K562 (cell line): ENCODE results near the gene ZNF385D. TPM values are rescaled to one million over a fixed set of nuclear protein-coding genes. Genes with fewer than 3 reads are reported as not detected.

Experiments
- ATAC-seq: fragments of 200-7000 bp; cut with Tn5 transposase; 3 replicates; pipeline ENCODE4 v1.9.1; 2020; ENCODE audit warnings: moderate library complexity
- BruUV-seq: library from RNA; stranded (reverse); fragments of 400-500 nt; replicated peaks from 2 replicates; lab custom pipeline; 2021; lab: Mats Ljungman, UMichigan
- CTCF ChIA-PET: fragments of 300-600 bp; formaldehyde crosslinking; extraction: SDS; loops from one replicate; lab custom pipeline; 2021; ENCODE audit warnings: low intra/inter-chr PET ratio; lab: Yijun Ruan, JAX
- POLR2A ChIA-PET: fragments of 300-600, 350-650 bp; sonication (Branson Sonifier 250); formaldehyde crosslinking; extraction: SDS; loops from one replicate; lab custom pipeline; 2021; ENCODE audit warnings: antibody characterized with exemption, inconsistent platforms; lab: Yijun Ruan, JAX
- DNase-seq, 4 experiments: peaks; one replicate each; pipeline versions ENCODE4 v3.0.0 to v3.0.0-alpha.2; 2011 to 2018; ENCODE audit warnings: low spot score in 3 of 4, mixed read lengths in 3 of 4; ENCODE audit errors: extremely low read depth in 1 of 4
- FAIRE-seq: peaks from 2 replicates; lab custom pipeline; 2011; peaks lifted over from hg19 to GRCh38; lab: Jason Lieb, UNC
- H2AFZ ChIP-seq: 2 replicates; pipeline ENCODE4 v1.6.0; 2011; ENCODE audit warnings: low read depth, low read length, control low read depth, inconsistent platforms
- H3K27ac ChIP-seq: fragments of 200-600 bp; 3 replicates; pipeline ENCODE4 v1.8.0; 2011; ENCODE audit warnings: low read depth, mild to moderate bottlenecking, control low read depth, inconsistent platforms, low read length, moderate library complexity, mixed read lengths; ENCODE audit errors: extremely low read depth
- H3K27me3 ChIP-seq, 2 experiments: fragments of 300-600 bp in 1 of 2; 2 replicates in 1 of 2; 3 replicates in 1 of 2; pipeline versions ENCODE4 v1.6.0 to v1.8.0; 2011; ENCODE audit warnings: inconsistent platforms in 2 of 2, low read length in 2 of 2, mild to moderate bottlenecking in 1 of 2, mixed read lengths in 1 of 2, moderate library complexity in 1 of 2; ENCODE audit not compliant: control insufficient read depth in 2 of 2, insufficient read depth in 2 of 2
- H3K36me3 ChIP-seq: fragments of 300-600 bp; 3 replicates; pipeline ENCODE4 v1.8.0; 2011; ENCODE audit warnings: mild to moderate bottlenecking, low read length, inconsistent platforms; ENCODE audit not compliant: control insufficient read depth, insufficient read depth
- H3K4me1 ChIP-seq, 2 experiments: fragments of 200-600 bp in 1 of 2; replicated peaks in 1 of 2; 2 replicates in 1 of 2; 3 replicates in 1 of 2; pipeline versions ENCODE4 v1.5.1 to v1.8.0; 2011; ENCODE audit warnings: inconsistent platforms in 2 of 2, low read length in 2 of 2, mild to moderate bottlenecking in 1 of 2, mixed read lengths in 1 of 2, moderate library complexity in 1 of 2; ENCODE audit not compliant: control insufficient read depth in 2 of 2, insufficient read depth in 2 of 2
- H3K4me2 ChIP-seq: 2 replicates; pipeline ENCODE4 v1.6.1; 2011; ENCODE audit warnings: low read length, control low read depth, inconsistent platforms, mixed read lengths; ENCODE audit not compliant: insufficient read depth
- H3K4me3 ChIP-seq: fragments of 200-600 bp; sonication (generic), shearing (Covaris generic); 2 replicates; pipeline ENCODE4 v1.5.1; 2016; ENCODE audit warnings: control low read depth, inconsistent platforms
- H3K79me2 ChIP-seq: fragments of 200-600 bp; 3 replicates; pipeline ENCODE4 v1.8.0; 2011; ENCODE audit warnings: low read length, inconsistent platforms; ENCODE audit not compliant: control insufficient read depth, insufficient read depth
- H3K9ac ChIP-seq, 2 experiments: 2 replicates each; pipeline versions ENCODE4 v1.6.0 to v1.6.1; 2011; ENCODE audit warnings: low read depth in 2 of 2, low read length in 2 of 2, control low read depth in 1 of 2, inconsistent platforms in 1 of 2, mild to moderate bottlenecking in 1 of 2, mixed read lengths in 1 of 2; ENCODE audit not compliant: insufficient read depth in 1 of 2
- H3K9me1 ChIP-seq: one replicate; pipeline ENCODE4 v1.6.0; 2011; ENCODE audit warnings: inconsistent platforms, mild to moderate bottlenecking, low read length, moderate library complexity; ENCODE audit not compliant: control insufficient read depth, insufficient read depth
- H3K9me3 ChIP-seq: replicated peaks from 2 replicates; pipeline ENCODE4 v1.5.1; 2011; ENCODE audit warnings: low read depth, low read length, inconsistent platforms; ENCODE audit not compliant: control insufficient read depth, insufficient read depth
- H4K20me1 ChIP-seq: replicated peaks from 2 replicates; pipeline ENCODE4 v1.6.1; 2011; ENCODE audit warnings: low read length, inconsistent platforms, mixed read lengths; ENCODE audit not compliant: control insufficient read depth, insufficient read depth
- CEBPG ChIP-seq, 3 experiments: fragments of 200-800 bp in 1 of 3; sonication (Bioruptor generic) in 1 of 3; sonication (generic) in 1 of 3; formaldehyde crosslinking in 1 of 3; IDR thresholded peaks in 2 of 3; conservative IDR thresholded peaks in 1 of 3; 2 replicates each; pipeline versions ENCODE4 v1.6.1 to v1.8.0; 2016 to 2022; ENCODE audit warnings: missing compliant biosample characterization in 2 of 3, missing genetic modification characterization in 2 of 3, mild to moderate bottlenecking in 1 of 3, missing genetic modification reagents in 1 of 3
- GATA2 ChIP-seq: sonication (generic); formaldehyde crosslinking; IDR thresholded peaks from 2 replicates; pipeline ENCODE4 v1.4.0; 2020; ENCODE audit warnings: mild to moderate bottlenecking, missing genetic modification reagents
- HMGXB4 ChIP-seq: sonication (generic); formaldehyde crosslinking; IDR thresholded peaks from 2 replicates; pipeline ENCODE4 v1.8.1; 2023; ENCODE audit warnings: mild to moderate bottlenecking, missing genetic modification reagents
- MAFG ChIP-seq: fragments of 450-650 bp; conservative IDR thresholded peaks from 2 replicates; pipeline ENCODE4 v1.6.1; 2016; ENCODE audit warnings: missing genetic modification characterization, missing compliant biosample characterization
- MECOM ChIP-seq: fragments of 250-450 bp; sonication (Bioruptor Pico); IDR thresholded peaks from 2 replicates; pipeline ENCODE4 v1.8.0; 2022; ENCODE audit warnings: inconsistent platforms
- MNT ChIP-seq, 2 experiments: fragments of 450-650 bp; conservative IDR thresholded peaks; 2 replicates each; pipeline ENCODE4 v1.6.1; 2017; ENCODE audit warnings: mild to moderate bottlenecking in 2 of 2, moderate library complexity in 2 of 2
- MYNN ChIP-seq, 2 experiments: sonication (generic); formaldehyde crosslinking in 1 of 2; IDR thresholded peaks; 2 replicates each; pipeline versions ENCODE4 v1.5.0 to v1.6.1; 2016 to 2020; ENCODE audit warnings: antibody characterized with exemption in 1 of 2, missing genetic modification reagents in 1 of 2
- NFIX ChIP-seq: fragments of 250-450 bp; sonication (Bioruptor Pico); IDR thresholded peaks from 2 replicates; pipeline ENCODE4 v1.4.0; 2020; ENCODE audit warnings: low read depth, mild to moderate bottlenecking, moderate library complexity
- RFX1 ChIP-seq: fragments of 450-650 bp; IDR thresholded peaks from 2 replicates; pipeline ENCODE4 v1.6.1; 2016; ENCODE audit warnings: mild to moderate bottlenecking, moderate library complexity
- SRSF7 ChIP-seq: fragments of 200-400 bp; formaldehyde crosslinking; optimal IDR thresholded peaks from 2 replicates; pipeline ENCODE3; 2017; ENCODE audit warnings: mild to moderate bottlenecking, low read depth, low read length
- THAP12 ChIP-seq: fragments of 250-450 bp; sonication (Bioruptor Pico); IDR thresholded peaks from 2 replicates; pipeline ENCODE4 v1.9.0; 2021; ENCODE audit warnings: mild to moderate bottlenecking, inconsistent platforms
- XRCC5 ChIP-seq: fragments of 200-400 bp; formaldehyde crosslinking; IDR thresholded peaks from 2 replicates; pipeline ENCODE4 v1.6.1; 2017; ENCODE audit warnings: low read depth, mild to moderate bottlenecking, low read length
- ZNF239 ChIP-seq: fragments of 250-450 bp; sonication (Bioruptor Pico); IDR thresholded peaks from 2 replicates; pipeline ENCODE4 v1.4.0; 2020; ENCODE audit warnings: mild to moderate bottlenecking
- WGBS: fragments of 100-300 bp; shearing (Covaris generic); methylation state at CpG from one replicate; pipeline ENCODE4 v1.1.6; 2016; ENCODE audit warnings: low coverage, mixed read lengths; ENCODE audit not compliant: insufficient coverage; ENCODE audit errors: missing lambda C conversion rate; 5-methylcytosine and 5-hydroxymethylcytosine counted together
- in situ Hi-C: fragments of 300-500 bp; cut with MboI; formaldehyde crosslinking; loops from 4 replicates; pipeline ENCODE4 v1.15.0; 2018; ENCODE audit warnings: inconsistent platforms, mixed read lengths
- intact Hi-C: fragments of 100-400 bp; cut with micrococcal nuclease; formaldehyde crosslinking; loops from 2 replicates; pipeline ENCODE4 v1.14.2; 2022
- polyA plus RNA-seq, 8 experiments: library from polyadenylated mRNA; depleted of rRNA in 4 of 8; stranded (reverse) in 5 of 8; unstranded in 3 of 8; fragments of >200 nt; fragmentation: Nextera tagmentation in 2 of 8; fragmentation: Illumina TruSeq in 1 of 8; extraction: Ambion mirVana in 2 of 8; extraction: Trizol in 1 of 8; gene quantifications; 2 replicates each; pipeline versions ENCODE4 v1.2.1 to v1.2.3, GENCODE V29; 2011 to 2014; ENCODE audit warnings: inconsistent platforms in 1 of 8, missing spikeins in 1 of 8
- total RNA-seq, 7 experiments: library from RNA; depleted of rRNA in 6 of 7; stranded (reverse); fragments of >200 nt in 6 of 7; fragmentation: Illumina TruSeq in 2 of 7; extraction: Trizol in 2 of 7; gene quantifications; 2 replicates each; pipeline versions ENCODE4 v1.2.1 to v1.2.3, GENCODE V29; 2011 to 2021; ENCODE audit warnings: low replicate concordance in 1 of 7
- TF ChIP-seq, protein P1 (sequence below): fragments of 250-450 bp; sonication (Bioruptor Pico); IDR thresholded peaks from 2 replicates; pipeline ENCODE4 v1.6.1; 2021; ENCODE audit warnings: mild to moderate bottlenecking
- TF ChIP-seq, protein P2 (sequence below): fragments of 250-450 bp; sonication (Bioruptor Pico); IDR thresholded peaks from 2 replicates; pipeline ENCODE4 v1.5.0; 2020; ENCODE audit warnings: mild to moderate bottlenecking

The ZNF385D gene
- total and polyA plus RNA-seq, 9 of the 15 experiments (the other 6 are each of a cell fraction or from before 2014, with no cell fraction given) = 0.14 to 1.7 (median 0.51) TPM

DNA sequence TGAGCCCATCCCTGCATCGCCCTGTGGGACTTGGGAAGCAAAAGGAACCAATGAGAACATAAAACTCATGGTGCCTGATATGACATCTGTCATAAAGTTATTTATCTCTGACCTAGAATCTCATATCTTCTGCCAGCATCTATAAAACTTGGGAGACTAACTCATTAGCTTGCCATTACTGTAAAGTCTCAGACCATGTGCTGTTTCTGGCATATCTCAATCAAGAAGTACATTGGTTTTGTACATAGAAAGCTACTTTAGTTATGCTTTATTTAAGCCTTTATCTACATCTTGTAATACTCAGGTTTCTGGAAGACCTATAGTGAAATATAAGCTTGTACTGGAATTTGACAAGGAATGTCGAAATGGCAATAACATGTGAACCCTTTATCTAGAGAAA lies 112.5 kb downstream of the ZNF385D start:
- H3K4me1 ChIP-seq = no peaks in the 10 kb centered on the region
- intact Hi-C loops (no loop called here), in situ Hi-C loops (no loop called here)
- no peak overlapping the region for H3K27ac ChIP-seq
- ChIA-PET POLR2A (interaction anchor here (0.6 kb wide), 2 partner anchors 34 to 466 kb away, joined by 3 read pairs; no protein-coding TSS in a partner anchor), CTCF (no interaction called here)
- no peak overlapping the region for H3K9ac ChIP-seq
- no peak overlapping the region for H3K4me3 ChIP-seq
- H4K20me1 ChIP-seq = no peaks in the 10 kb centered on the region
- ATAC-seq (no peak), FAIRE-seq (no peak), DNase-seq (no peak)
- no peaks in the 10 kb centered on the region; the same call in 2 of the 3 replicates for H3K79me2 ChIP-seq
- no TSS peak for BruUV-seq
- H3K4me2 ChIP-seq = no peak overlapping the region
- H3K36me3 ChIP-seq = no peaks in the 10 kb centered on the region
- H3K9me1 ChIP-seq = no peaks in the 10 kb centered on the region
- H3K27me3 ChIP-seq = no peaks in the 10 kb centered on the region
- no peak overlapping the region for H2AFZ ChIP-seq
- no peaks in the 10 kb centered on the region for H3K9me3 ChIP-seq
- 34% methylated on average over 2 of the region's 2 CpGs for WGBS
- TF ChIP-seq THAP12 (CRISPR knock-in tag) = no peak
- TF ChIP-seq, protein P1, sequence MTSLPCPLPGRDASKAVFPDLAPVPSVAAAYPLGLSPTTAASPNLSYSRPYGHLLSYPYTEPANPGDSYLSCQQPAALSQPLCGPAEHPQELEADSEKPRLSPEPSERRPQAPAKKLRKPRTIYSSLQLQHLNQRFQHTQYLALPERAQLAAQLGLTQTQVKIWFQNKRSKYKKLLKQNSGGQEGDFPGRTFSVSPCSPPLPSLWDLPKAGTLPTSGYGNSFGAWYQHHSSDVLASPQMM (CRISPR knock-in tag) = no peak
- TF ChIP-seq CEBPG (CRISPR knock-in tag; IDR thresholded peaks at IDR 0.05) = no peak
- TF ChIP-seq CEBPG (tag; conservative IDR thresholded peaks at IDR 0.05 in 1 of 2, IDR thresholded peaks at IDR 0.05 in 1 of 2) = no peak
- no peak for TF ChIP-seq HMGXB4 (CRISPR knock-in tag)
- TF ChIP-seq GATA2 (CRISPR knock-in tag) = no peak
- TF ChIP-seq, protein P2, sequence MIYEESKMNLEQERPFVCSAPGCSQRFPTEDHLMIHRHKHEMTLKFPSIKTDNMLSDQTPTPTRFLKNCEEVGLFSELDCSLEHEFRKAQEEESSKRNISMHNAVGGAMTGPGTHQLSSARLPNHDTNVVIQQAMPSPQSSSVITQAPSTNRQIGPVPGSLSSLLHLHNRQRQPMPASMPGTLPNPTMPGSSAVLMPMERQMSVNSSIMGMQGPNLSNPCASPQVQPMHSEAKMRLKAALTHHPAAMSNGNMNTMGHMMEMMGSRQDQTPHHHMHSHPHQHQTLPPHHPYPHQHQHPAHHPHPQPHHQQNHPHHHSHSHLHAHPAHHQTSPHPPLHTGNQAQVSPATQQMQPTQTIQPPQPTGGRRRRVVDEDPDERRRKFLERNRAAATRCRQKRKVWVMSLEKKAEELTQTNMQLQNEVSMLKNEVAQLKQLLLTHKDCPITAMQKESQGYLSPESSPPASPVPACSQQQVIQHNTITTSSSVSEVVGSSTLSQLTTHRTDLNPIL (CRISPR knock-in tag) = no peak
- TF ChIP-seq NFIX (CRISPR knock-in tag) = no peak
- no peak for TF ChIP-seq MECOM
- TF ChIP-seq XRCC5 = no peak
- TF ChIP-seq SRSF7 = no peak
- TF ChIP-seq MAFG (tag) = no peak
- TF ChIP-seq RFX1 = no peak
- no peak for TF ChIP-seq MYNN (IDR thresholded peaks at IDR 0.05)
- no peak for TF ChIP-seq MYNN (CRISPR knock-in tag; IDR thresholded peaks at IDR 0.05)
- no peak for TF ChIP-seq MNT (conservative IDR thresholded peaks at IDR 0.05)
- no peak for TF ChIP-seq ZNF239
